Measurements from ENCODE around the gene INHBB. TPM values are rescaled to one million over a fixed set of nuclear protein-coding genes. Genes with fewer than 3 reads are reported as not detected.

The INHBB gene
- total RNA-seq, 1 donor from 2014 or later: not detected

DNA sequence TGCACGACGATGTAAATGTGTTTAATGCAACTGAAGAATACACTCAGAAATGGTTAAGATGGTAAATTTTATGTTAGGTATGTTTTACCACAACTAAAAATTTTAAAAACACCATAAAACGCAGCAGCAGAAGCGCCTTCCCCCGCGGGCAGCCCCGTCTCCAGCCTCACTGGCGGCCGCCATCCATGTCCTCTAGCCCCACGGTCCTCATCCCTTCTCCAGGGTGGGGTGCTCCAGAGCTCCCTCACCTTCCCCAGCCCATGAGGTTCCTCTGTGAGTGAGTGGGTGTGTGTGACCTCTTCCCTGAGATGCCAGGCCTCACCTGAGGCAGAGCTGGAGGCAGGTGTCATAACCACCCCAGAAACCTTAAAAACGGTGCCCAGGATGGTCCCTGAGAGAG, 17.0 kb downstream of the INHBB start:
- no peak for DNase-seq (ENCODE audit: low spot score in 2 of 2, unreplicated experiment in 2 of 2)
- no peaks in the 10 kb centered on the region for H3K36me3 Mint-ChIP-seq
- H3K4me3 Mint-ChIP-seq: no peak overlapping the region
- no peaks in the 10 kb centered on the region for H3K9me3 Mint-ChIP-seq
- H3K27me3 Mint-ChIP-seq (ENCODE audit: low read depth): peaks cover 42% of the 10 kb centered on the region
- TF ChIP-seq, protein P1, sequence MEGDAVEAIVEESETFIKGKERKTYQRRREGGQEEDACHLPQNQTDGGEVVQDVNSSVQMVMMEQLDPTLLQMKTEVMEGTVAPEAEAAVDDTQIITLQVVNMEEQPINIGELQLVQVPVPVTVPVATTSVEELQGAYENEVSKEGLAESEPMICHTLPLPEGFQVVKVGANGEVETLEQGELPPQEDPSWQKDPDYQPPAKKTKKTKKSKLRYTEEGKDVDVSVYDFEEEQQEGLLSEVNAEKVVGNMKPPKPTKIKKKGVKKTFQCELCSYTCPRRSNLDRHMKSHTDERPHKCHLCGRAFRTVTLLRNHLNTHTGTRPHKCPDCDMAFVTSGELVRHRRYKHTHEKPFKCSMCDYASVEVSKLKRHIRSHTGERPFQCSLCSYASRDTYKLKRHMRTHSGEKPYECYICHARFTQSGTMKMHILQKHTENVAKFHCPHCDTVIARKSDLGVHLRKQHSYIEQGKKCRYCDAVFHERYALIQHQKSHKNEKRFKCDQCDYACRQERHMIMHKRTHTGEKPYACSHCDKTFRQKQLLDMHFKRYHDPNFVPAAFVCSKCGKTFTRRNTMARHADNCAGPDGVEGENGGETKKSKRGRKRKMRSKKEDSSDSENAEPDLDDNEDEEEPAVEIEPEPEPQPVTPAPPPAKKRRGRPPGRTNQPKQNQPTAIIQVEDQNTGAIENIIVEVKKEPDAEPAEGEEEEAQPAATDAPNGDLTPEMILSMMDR (IDR thresholded peaks at IDR 0.05; ENCODE audit: unreplicated experiment): no peak
- H3K4me1 Mint-ChIP-seq: peaks cover 2% of the 10 kb centered on the region
- H3K27ac Mint-ChIP-seq: no peak overlapping the region

DNA sequence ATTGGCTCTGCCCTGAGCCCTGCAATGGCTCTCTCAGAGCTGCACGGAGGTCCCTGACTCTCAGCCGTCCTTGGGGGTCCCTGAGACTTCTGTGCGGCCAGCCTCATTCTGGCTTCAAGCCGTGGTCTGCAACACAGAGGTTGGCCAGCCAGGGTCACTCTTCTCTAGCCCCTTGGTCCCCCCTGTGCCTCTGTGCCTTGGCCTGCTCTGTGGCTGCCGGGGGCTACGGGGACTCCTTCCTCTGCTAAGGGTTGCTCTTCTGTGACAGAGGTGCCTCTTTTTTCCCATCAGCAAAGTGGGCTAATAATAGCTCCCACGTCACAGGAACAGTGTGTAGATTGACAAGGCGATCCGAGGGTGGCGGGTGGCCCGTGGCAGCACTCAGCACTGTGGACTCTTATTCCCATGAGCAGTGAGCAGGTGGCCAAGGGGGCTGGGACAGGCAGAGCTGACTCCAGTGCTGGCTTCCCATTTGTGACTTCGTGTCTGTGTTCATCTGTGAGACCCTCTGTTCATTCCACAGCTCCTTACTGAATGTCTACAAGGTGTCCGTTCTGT, 19.4 kb downstream of the INHBB start:
- TF ChIP-seq, protein P1 (IDR thresholded peaks at IDR 0.05; ENCODE audit: unreplicated experiment): no peak
- Mint-ChIP-seq H3K4me1 (peaks cover 2% of the 10 kb centered on the region), H3K36me3 (no peaks in the 10 kb centered on the region), H3K27ac (no peak overlapping the region), H3K9me3 (no peaks in the 10 kb centered on the region), H3K27me3 (ENCODE audit: low read depth) (peaks cover 30% of the 10 kb centered on the region), H3K4me3 (no peak overlapping the region)
- no peak for DNase-seq (ENCODE audit: low spot score in 2 of 2, unreplicated experiment in 2 of 2)

DNA sequence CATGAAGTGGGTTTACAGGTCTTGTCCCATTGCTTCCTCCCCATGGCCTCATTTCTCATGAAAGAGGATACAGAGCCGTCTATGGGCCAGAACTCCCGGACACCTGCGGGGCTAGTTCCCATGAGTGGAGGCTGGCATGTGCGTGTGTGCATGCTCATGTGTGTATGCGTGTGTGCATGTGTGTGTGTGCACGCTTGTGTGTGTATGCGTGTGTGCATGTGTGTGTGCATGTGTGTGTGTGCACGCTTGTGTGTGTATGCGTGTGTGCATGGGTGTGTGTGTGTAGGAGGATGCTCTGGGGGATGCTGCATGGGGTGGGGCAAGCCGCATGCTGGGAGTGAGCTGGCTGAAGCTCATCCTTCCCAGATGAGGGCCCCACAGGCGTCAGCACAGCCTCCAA, 20.8 kb downstream of the INHBB start:
- Mint-ChIP-seq H3K27ac (no peak overlapping the region), H3K4me3 (no peak overlapping the region), H3K36me3 (no peaks in the 10 kb centered on the region), H3K27me3 (ENCODE audit: low read depth) (peaks cover 30% of the 10 kb centered on the region), H3K4me1 (peaks cover 2% of the 10 kb centered on the region), H3K9me3 (peaks cover 4% of the 10 kb centered on the region)
- DNase-seq (ENCODE audit: low spot score in 2 of 2, unreplicated experiment in 2 of 2): no peak
- TF ChIP-seq, protein P1 (IDR thresholded peaks at IDR 0.05; ENCODE audit: unreplicated experiment): no peak

DNA sequence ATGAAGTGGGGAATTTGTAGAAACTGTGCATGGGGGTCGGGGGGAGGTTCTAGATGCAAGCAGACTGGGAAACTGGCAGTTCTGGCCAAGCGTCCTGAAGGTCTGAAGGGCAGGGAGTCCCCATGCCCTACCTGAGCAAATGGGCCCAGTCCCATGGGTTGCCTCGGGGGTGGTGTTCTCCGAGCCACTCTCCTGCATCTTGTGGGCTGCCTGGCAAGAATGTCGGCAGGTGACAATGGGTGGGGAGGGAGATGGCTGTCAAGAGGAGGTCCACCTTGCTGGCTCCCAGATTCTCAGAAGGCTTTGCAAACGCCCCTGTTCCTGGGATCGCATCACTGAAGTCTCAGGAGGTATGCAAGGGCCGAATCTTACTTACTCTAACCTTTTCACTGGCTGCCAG, 21.3 kb downstream of the INHBB start:
- Mint-ChIP-seq H3K9me3 (peaks cover 4% of the 10 kb centered on the region), H3K4me3 (no peak overlapping the region), H3K27ac (no peak overlapping the region), H3K4me1 (peaks cover 2% of the 10 kb centered on the region), H3K36me3 (no peaks in the 10 kb centered on the region), H3K27me3 (ENCODE audit: low read depth) (peaks cover 30% of the 10 kb centered on the region)
- DNase-seq (ENCODE audit: low spot score in 2 of 2, unreplicated experiment in 2 of 2): no peak
- TF ChIP-seq, protein P1 (IDR thresholded peaks at IDR 0.05; ENCODE audit: unreplicated experiment): no peak

DNA sequence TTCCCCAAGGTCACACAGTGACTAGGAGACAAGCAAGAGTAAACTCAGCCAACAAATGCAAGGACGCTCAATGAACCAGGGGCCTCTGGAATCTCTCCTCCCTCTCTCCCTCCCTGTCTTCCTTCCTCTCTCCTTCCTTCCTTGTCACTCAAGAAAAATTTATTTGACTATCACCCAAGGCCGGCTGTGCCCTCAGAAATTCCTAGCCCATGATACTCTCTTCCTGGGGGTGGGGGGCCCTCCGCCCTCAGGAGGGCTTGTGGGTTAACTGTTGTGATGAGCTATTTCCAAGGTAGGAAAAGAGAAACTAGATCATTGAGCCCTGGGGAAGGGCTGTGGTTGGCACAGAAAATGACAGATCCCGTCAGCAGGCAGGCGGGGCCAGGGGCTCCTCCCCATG, 21.7 kb downstream of the INHBB start:
- Mint-ChIP-seq H3K36me3 (no peaks in the 10 kb centered on the region), H3K4me1 (peaks cover 2% of the 10 kb centered on the region), H3K9me3 (peaks cover 4% of the 10 kb centered on the region), H3K4me3 (no peak overlapping the region), H3K27ac (no peak overlapping the region), H3K27me3 (ENCODE audit: low read depth) (peaks cover 26% of the 10 kb centered on the region)
- DNase-seq (ENCODE audit: low spot score in 2 of 2, unreplicated experiment in 2 of 2): no peak
- TF ChIP-seq, protein P1 (IDR thresholded peaks at IDR 0.05; ENCODE audit: unreplicated experiment): no peak

DNA sequence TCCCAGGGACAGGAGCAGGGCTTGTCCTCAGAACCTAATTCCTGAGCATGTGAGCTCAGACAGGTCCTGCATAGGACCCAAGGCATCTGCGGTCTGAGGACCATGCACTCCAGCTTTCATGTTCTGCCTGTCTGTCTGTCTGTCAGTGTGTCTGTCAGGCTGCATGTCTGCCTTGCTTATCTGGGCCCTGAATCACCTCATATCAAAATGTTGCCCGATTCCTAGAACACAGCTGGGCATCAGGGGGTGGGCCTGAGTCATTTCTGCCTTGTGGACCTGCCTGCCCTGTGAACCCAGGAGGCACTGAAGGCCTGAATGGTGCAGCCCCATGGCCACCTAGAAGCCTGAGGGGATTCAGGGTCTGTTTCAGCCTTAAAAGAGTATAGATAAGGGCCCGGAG, 22.1 kb downstream of the INHBB start:
- TF ChIP-seq, protein P1 (IDR thresholded peaks at IDR 0.05; ENCODE audit: unreplicated experiment): no peak
- Mint-ChIP-seq H3K4me1 (peaks cover 2% of the 10 kb centered on the region), H3K36me3 (no peaks in the 10 kb centered on the region), H3K27ac (no peak overlapping the region), H3K4me3 (no peak overlapping the region), H3K27me3 (ENCODE audit: low read depth) (peaks cover 25% of the 10 kb centered on the region), H3K9me3 (peaks cover 4% of the 10 kb centered on the region)
- DNase-seq (ENCODE audit: low spot score in 2 of 2, unreplicated experiment in 2 of 2): no peak
